ENCODE measurements around the gene FRAS1.

GRCh38 chr4:78069859-78070258, 12.7 kb downstream of the FRAS1 start:
- TF ChIP-seq POLR2A (IDR thresholded peaks at IDR 0.05; ENCODE audit: low read depth, low read length) (no peak), TAF1 (IDR thresholded peaks at IDR 0.05; ENCODE audit: low read depth, low read length) (no peak)

Measured in GM12891 (cell line).